Measurements from ENCODE around the gene BAHD1.

DNA sequence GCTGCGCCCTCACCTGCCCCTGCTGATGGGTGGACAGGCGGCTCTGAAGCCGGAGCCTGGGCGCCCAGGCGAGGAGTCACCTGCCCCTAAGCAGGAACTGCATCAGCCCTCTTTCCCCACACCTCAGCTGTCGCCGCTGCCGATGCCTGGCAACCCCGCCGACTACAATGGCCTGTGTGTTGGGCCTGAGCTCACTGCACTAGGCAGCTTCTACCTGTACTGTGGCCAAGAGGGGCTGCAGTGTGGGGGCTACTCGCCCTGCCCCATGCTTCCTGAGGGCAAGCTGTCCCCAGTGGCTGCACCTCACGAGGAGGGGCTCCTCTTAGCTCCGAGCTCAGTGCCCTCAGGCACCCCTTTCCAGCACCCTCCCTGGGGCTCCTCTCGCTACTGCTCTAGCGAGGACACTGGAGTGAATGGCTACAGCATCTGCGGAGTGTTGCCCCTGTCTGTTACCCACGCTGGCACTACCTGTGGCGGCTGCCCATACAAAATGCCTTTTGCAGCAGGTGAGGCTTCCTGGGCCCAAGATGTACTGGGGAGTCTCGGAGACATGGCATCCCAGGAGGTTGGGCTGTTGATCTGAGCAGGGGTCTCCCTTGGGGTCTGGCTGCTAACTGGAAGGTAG is 18.8 kb downstream of the BAHD1 start:
- TF ChIP-seq, protein P1, sequence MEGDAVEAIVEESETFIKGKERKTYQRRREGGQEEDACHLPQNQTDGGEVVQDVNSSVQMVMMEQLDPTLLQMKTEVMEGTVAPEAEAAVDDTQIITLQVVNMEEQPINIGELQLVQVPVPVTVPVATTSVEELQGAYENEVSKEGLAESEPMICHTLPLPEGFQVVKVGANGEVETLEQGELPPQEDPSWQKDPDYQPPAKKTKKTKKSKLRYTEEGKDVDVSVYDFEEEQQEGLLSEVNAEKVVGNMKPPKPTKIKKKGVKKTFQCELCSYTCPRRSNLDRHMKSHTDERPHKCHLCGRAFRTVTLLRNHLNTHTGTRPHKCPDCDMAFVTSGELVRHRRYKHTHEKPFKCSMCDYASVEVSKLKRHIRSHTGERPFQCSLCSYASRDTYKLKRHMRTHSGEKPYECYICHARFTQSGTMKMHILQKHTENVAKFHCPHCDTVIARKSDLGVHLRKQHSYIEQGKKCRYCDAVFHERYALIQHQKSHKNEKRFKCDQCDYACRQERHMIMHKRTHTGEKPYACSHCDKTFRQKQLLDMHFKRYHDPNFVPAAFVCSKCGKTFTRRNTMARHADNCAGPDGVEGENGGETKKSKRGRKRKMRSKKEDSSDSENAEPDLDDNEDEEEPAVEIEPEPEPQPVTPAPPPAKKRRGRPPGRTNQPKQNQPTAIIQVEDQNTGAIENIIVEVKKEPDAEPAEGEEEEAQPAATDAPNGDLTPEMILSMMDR (IDR thresholded peaks at IDR 0.05; ENCODE audit: insufficient read depth, low read length): no peak
- TF ChIP-seq, protein P2, sequence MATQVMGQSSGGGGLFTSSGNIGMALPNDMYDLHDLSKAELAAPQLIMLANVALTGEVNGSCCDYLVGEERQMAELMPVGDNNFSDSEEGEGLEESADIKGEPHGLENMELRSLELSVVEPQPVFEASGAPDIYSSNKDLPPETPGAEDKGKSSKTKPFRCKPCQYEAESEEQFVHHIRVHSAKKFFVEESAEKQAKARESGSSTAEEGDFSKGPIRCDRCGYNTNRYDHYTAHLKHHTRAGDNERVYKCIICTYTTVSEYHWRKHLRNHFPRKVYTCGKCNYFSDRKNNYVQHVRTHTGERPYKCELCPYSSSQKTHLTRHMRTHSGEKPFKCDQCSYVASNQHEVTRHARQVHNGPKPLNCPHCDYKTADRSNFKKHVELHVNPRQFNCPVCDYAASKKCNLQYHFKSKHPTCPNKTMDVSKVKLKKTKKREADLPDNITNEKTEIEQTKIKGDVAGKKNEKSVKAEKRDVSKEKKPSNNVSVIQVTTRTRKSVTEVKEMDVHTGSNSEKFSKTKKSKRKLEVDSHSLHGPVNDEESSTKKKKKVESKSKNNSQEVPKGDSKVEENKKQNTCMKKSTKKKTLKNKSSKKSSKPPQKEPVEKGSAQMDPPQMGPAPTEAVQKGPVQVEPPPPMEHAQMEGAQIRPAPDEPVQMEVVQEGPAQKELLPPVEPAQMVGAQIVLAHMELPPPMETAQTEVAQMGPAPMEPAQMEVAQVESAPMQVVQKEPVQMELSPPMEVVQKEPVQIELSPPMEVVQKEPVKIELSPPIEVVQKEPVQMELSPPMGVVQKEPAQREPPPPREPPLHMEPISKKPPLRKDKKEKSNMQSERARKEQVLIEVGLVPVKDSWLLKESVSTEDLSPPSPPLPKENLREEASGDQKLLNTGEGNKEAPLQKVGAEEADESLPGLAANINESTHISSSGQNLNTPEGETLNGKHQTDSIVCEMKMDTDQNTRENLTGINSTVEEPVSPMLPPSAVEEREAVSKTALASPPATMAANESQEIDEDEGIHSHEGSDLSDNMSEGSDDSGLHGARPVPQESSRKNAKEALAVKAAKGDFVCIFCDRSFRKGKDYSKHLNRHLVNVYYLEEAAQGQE (IDR thresholded peaks at IDR 0.05; ENCODE audit: insufficient replicate concordance, low read depth): no peak
- TF ChIP-seq POLR2AphosphoS5 (IDR thresholded peaks at IDR 0.05; ENCODE audit: low read depth): no peak
- TF ChIP-seq GABPA (IDR thresholded peaks at IDR 0.05; ENCODE audit: low read depth): no peak
